Measurements from ENCODE around the gene GAP43. TPM values are rescaled to one million over a fixed set of nuclear protein-coding genes. Genes with fewer than 3 reads are reported as not detected.

The GAP43 gene
- total and polyA plus RNA-seq, 7 experiments from 2014 or later = not detected

DNA sequence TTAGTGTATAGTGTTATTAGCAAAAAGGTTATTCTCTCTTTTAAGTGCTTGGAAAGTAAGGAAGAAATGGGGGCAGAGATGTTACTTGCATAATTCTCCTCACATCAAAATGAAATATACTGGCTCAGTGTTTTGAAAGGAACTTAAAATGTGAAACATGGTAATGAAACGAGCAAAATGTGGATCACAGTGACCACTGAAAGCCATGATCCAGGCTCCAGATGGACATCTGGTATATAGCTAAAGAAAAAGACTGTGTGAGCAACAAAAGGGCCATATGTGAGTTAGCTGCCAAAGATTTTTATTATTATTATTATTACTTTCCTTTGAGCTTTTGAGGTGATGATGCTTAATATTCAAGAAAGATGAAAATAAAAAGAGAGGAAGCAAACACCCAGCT lies 89.6 kb downstream of the GAP43 start:
- Mint-ChIP-seq H3K9me3 (no peaks in the 10 kb centered on the region), H3K4me3 (no peak overlapping the region), H3K27me3 (peaks cover 12 to 48% (median 19%) of the 10 kb centered on the region in 5 donors), H3K27ac (no peak overlapping the region), H3K36me3 (no peaks in the 10 kb centered on the region), H3K4me1 (no peaks in the 10 kb centered on the region)
- POLR2A ChIA-PET = no interaction called here
- Histone ChIP-seq H3K4me3 (ENCODE audit: low read length) (no peak overlapping the region), H3K36me3 (ENCODE audit: control insufficient read depth in 2 of 3, insufficient read depth in 3 of 3, low read length in 3 of 3) (no peaks in the 10 kb centered on the region), H3K27me3 (ENCODE audit: control insufficient read depth in 2 of 2, insufficient read depth in 2 of 2, low read length in 2 of 2) (no peaks in the 10 kb centered on the region), H3K9me3 (ENCODE audit: control insufficient read depth in 2 of 3, low read length in 3 of 3) (no peaks in the 10 kb centered on the region), H3K4me1 (ENCODE audit: control insufficient read depth in 2 of 2, insufficient read depth in 2 of 2, low read length in 2 of 2) (no peaks in the 10 kb centered on the region), H3K27ac (ENCODE audit: low read depth, low read length) (no peak overlapping the region)
- intact Hi-C loops (cut with micrococcal nuclease) = no loop called here
- ATAC-seq = no peak
- no peak for DNase-seq
- CTCF ChIA-PET = interaction anchor here (0.5 kb wide), 1 partner anchor 17 kb away, joined by 3 read pairs; no protein-coding TSS in a partner anchor

DNA sequence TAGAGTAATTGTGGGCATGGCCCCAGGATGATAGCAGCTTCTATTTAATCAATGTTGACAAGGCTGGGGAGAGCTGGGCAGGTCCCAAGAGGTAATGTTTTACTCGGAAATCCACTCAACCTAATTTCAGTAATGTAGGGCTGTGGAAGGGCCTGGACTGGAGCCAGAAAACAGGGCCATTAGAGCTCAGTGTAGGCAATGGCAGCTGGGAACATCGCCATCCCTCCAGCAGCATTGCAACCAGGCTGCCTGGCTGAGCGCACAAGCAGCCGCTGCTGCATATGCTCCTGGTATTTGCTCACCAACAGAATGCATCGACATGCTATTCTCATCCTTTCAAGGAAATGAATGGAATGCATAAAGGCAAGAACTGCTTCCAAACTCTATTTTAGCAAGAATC lies 90.0 kb downstream of the GAP43 start:
- H3K27me3 Mint-ChIP-seq = peaks cover 9 to 46% (median 23%) of the 10 kb centered on the region in 5 donors
- Histone ChIP-seq H3K4me3 (ENCODE audit: low read length) (no peak overlapping the region), H3K36me3 (ENCODE audit: control insufficient read depth in 2 of 3, insufficient read depth in 3 of 3, low read length in 3 of 3) (no peaks in the 10 kb centered on the region), H3K9me3 (ENCODE audit: control insufficient read depth in 2 of 3, low read length in 3 of 3) (no peaks in the 10 kb centered on the region), H3K27me3 (ENCODE audit: control insufficient read depth in 2 of 2, insufficient read depth in 2 of 2, low read length in 2 of 2) (no peaks in the 10 kb centered on the region), H3K4me1 (ENCODE audit: control insufficient read depth in 2 of 2, insufficient read depth in 2 of 2, low read length in 2 of 2) (no peaks in the 10 kb centered on the region), H3K27ac (ENCODE audit: low read depth, low read length) (no peak overlapping the region)
- H3K9me3 Mint-ChIP-seq = no peaks in the 10 kb centered on the region
- H3K4me1 Mint-ChIP-seq = no peaks in the 10 kb centered on the region
- H3K27ac Mint-ChIP-seq = no peak overlapping the region
- no peak overlapping the region for H3K4me3 Mint-ChIP-seq
- no peak for ATAC-seq
- ChIA-PET POLR2A (no interaction called here), CTCF (interaction anchor here (0.5 kb wide), 1 partner anchor 17 kb away, joined by 3 read pairs; no protein-coding TSS in a partner anchor)
- DNase-seq = no peak
- intact Hi-C loops (cut with micrococcal nuclease) = no loop called here
- H3K36me3 Mint-ChIP-seq = no peaks in the 10 kb centered on the region

GRCh38 chr3:115715241-115715745 lies 92.0 kb downstream of the GAP43 start:
- no peaks in the 10 kb centered on the region for H3K36me3 ChIP-seq (ENCODE audit: control insufficient read depth in 2 of 3, insufficient read depth in 3 of 3, low read length in 3 of 3)
- Mint-ChIP-seq H3K4me3 (no peak overlapping the region), H3K4me1 (no peaks in the 10 kb centered on the region), H3K27me3 (peaks cover 12 to 41% (median 36%) of the 10 kb centered on the region in 5 donors), H3K36me3 (no peaks in the 10 kb centered on the region), H3K9me3 (no peaks in the 10 kb centered on the region), H3K27ac (no peak overlapping the region)
- H3K27ac ChIP-seq (ENCODE audit: low read depth, low read length) = no peak overlapping the region
- DNase-seq = no peak
- no peaks in the 10 kb centered on the region for H3K27me3 ChIP-seq (ENCODE audit: control insufficient read depth in 2 of 2, insufficient read depth in 2 of 2, low read length in 2 of 2)
- no peaks in the 10 kb centered on the region for H3K9me3 ChIP-seq (ENCODE audit: control insufficient read depth in 2 of 3, low read length in 3 of 3)
- ChIA-PET POLR2A (no interaction called here), CTCF (interaction anchor here (0.6 kb wide), 1 partner anchor 88 kb away, joined by 3 read pairs; no protein-coding TSS in a partner anchor)
- intact Hi-C loops (cut with micrococcal nuclease) = no loop called here
- H3K4me1 ChIP-seq (ENCODE audit: control insufficient read depth in 2 of 2, insufficient read depth in 2 of 2, low read length in 2 of 2) = no peaks in the 10 kb centered on the region
- no peak overlapping the region for H3K4me3 ChIP-seq (ENCODE audit: low read length)
- ATAC-seq = no peak

DNA sequence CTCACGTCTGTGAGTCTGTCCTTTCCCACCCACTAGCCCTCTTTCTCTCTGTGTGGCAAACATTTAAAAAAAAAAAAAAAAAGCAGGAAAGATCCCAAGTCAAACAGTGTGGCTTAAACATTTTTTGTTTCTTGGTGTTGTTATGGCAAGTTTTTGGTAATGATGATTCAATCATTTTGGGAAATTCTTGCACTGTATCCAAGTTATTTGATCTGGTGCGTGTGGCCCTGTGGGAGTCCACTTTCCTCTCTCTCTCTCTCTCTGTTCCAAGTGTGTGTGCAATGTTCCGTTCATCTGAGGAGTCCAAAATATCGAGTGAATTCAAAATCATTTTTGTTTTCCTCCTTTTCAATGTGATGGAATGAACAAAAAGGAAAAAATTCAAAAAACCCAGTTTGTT lies 97.7 kb downstream of the GAP43 start:
- intact Hi-C loops (cut with micrococcal nuclease) = no loop called here
- no peaks in the 10 kb centered on the region for H3K9me3 Mint-ChIP-seq
- CTCF ChIA-PET = no interaction called here

GRCh38 chr3:115725800-115726199 lies 102.5 kb downstream of the GAP43 start:
- ChIA-PET POLR2A (no interaction called here), CTCF (interaction anchor here (0.7 kb wide), 1 partner anchor 917 kb away, joined by 3 read pairs; no protein-coding TSS in a partner anchor)
- intact Hi-C loops (cut with micrococcal nuclease) = no loop called here
- H3K9me3 Mint-ChIP-seq = no peaks in the 10 kb centered on the region
- no peak overlapping the region for H3K4me3 Mint-ChIP-seq
- no peak overlapping the region for H3K27ac Mint-ChIP-seq
- H3K27me3 ChIP-seq (ENCODE audit: control insufficient read depth in 2 of 2, insufficient read depth in 2 of 2, low read length in 2 of 2) = no peaks in the 10 kb centered on the region
- H3K27me3 Mint-ChIP-seq = peaks cover 0 to 13% (median 9%) of the 10 kb centered on the region in 5 donors
- DNase-seq = no peak
- no peak overlapping the region for H3K4me3 ChIP-seq (ENCODE audit: low read length)
- no peak for ATAC-seq
- no peaks in the 10 kb centered on the region for H3K36me3 ChIP-seq (ENCODE audit: control insufficient read depth in 2 of 3, insufficient read depth in 3 of 3, low read length in 3 of 3)
- no peaks in the 10 kb centered on the region for H3K36me3 Mint-ChIP-seq
- no peak overlapping the region for H3K27ac ChIP-seq (ENCODE audit: low read depth, low read length)
- H3K4me1 Mint-ChIP-seq = no peaks in the 10 kb centered on the region
- H3K9me3 ChIP-seq (ENCODE audit: control insufficient read depth in 2 of 3, low read length in 3 of 3) = no peaks in the 10 kb centered on the region
- H3K4me1 ChIP-seq (ENCODE audit: control insufficient read depth in 2 of 2, insufficient read depth in 2 of 2, low read length in 2 of 2) = no peaks in the 10 kb centered on the region

More for the DNA sequence above, 97.7 kb downstream of the GAP43 start:
- POLR2A ChIA-PET = no interaction called here
- no peaks in the 10 kb centered on the region for H3K9me3 ChIP-seq (ENCODE audit: control insufficient read depth in 2 of 3, low read length in 3 of 3)
- H3K4me3 Mint-ChIP-seq = no peak overlapping the region
- no peak for ATAC-seq
- H3K4me1 ChIP-seq (ENCODE audit: control insufficient read depth in 2 of 2, insufficient read depth in 2 of 2, low read length in 2 of 2) = no peaks in the 10 kb centered on the region
- DNase-seq = no peak
- no peak overlapping the region for H3K4me3 ChIP-seq (ENCODE audit: low read length)
- H3K27me3 Mint-ChIP-seq = peaks cover 0 to 33% (median 24%) of the 10 kb centered on the region in 5 donors
- no peak overlapping the region for H3K27ac Mint-ChIP-seq
- H3K36me3 ChIP-seq (ENCODE audit: control insufficient read depth in 2 of 3, insufficient read depth in 3 of 3, low read length in 3 of 3) = no peaks in the 10 kb centered on the region
- H3K36me3 Mint-ChIP-seq = no peaks in the 10 kb centered on the region
- H3K4me1 Mint-ChIP-seq = no peaks in the 10 kb centered on the region
- no peak overlapping the region for H3K27ac ChIP-seq (ENCODE audit: low read depth, low read length)
- H3K27me3 ChIP-seq (ENCODE audit: control insufficient read depth in 2 of 2, insufficient read depth in 2 of 2, low read length in 2 of 2) = no peaks in the 10 kb centered on the region

DNA sequence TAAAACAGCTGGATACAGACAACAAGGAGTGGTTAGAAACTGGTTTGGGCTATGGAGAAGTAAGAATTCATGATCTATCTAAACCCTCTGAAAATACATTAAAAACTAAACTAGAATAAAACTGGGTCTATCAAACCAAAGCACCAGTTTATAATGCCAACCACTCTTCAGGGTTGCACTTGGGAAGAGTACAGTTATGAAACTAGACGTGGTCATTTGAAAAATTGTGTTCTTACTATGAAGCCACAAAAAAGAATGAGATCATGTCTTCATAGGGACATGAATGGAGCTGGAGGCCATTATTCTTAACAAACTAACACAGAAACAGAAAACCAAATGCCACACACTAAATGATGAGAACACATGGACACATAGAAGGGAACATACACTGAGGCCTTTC lies 103.8 kb downstream of the GAP43 start:
- peaks cover 0 to 4% (median 0%) of the 10 kb centered on the region in 11 donors for H3K9me3 Mint-ChIP-seq
- intact Hi-C loops (cut with micrococcal nuclease) = no loop called here
- peaks cover 0 to 10% (median 0%) of the 10 kb centered on the region in 5 donors for H3K27me3 Mint-ChIP-seq
- no peaks in the 10 kb centered on the region for H3K36me3 ChIP-seq (ENCODE audit: control insufficient read depth in 2 of 3, insufficient read depth in 3 of 3, low read length in 3 of 3)
- no peaks in the 10 kb centered on the region for H3K9me3 ChIP-seq (ENCODE audit: control insufficient read depth in 2 of 3, low read length in 3 of 3)
- H3K36me3 Mint-ChIP-seq = no peaks in the 10 kb centered on the region
- CTCF ChIA-PET = no interaction called here
- no peak for DNase-seq
- H3K27ac Mint-ChIP-seq = peak overlapping the region in 1 of 9 donors; percentile 80
- no peaks in the 10 kb centered on the region for H3K4me1 ChIP-seq (ENCODE audit: control insufficient read depth in 2 of 2, insufficient read depth in 2 of 2, low read length in 2 of 2)
- no peak overlapping the region for H3K27ac ChIP-seq (ENCODE audit: low read depth, low read length)
- POLR2A ChIA-PET = no interaction called here
- H3K4me1 Mint-ChIP-seq = no peaks in the 10 kb centered on the region
- no peak for ATAC-seq
- H3K27me3 ChIP-seq (ENCODE audit: control insufficient read depth in 2 of 2, insufficient read depth in 2 of 2, low read length in 2 of 2) = no peaks in the 10 kb centered on the region
- H3K4me3 ChIP-seq (ENCODE audit: low read length) = no peak overlapping the region
- H3K4me3 Mint-ChIP-seq = no peak overlapping the region

GRCh38 chr3:115728013-115728412 lies 104.7 kb downstream of the GAP43 start:
- Mint-ChIP-seq H3K4me1 (no peaks in the 10 kb centered on the region), H3K4me3 (no peak overlapping the region), H3K27me3 (peaks cover 0 to 7% (median 0%) of the 10 kb centered on the region in 5 donors), H3K9me3 (peaks cover 0 to 4% (median 0%) of the 10 kb centered on the region in 11 donors), H3K36me3 (no peaks in the 10 kb centered on the region), H3K27ac (no peak overlapping the region)
- H3K4me3 ChIP-seq (ENCODE audit: low read length) = no peak overlapping the region
- no peaks in the 10 kb centered on the region for H3K4me1 ChIP-seq (ENCODE audit: control insufficient read depth in 2 of 2, insufficient read depth in 2 of 2, low read length in 2 of 2)
- POLR2A ChIA-PET = no interaction called here
- H3K27me3 ChIP-seq (ENCODE audit: control insufficient read depth in 2 of 2, insufficient read depth in 2 of 2, low read length in 2 of 2) = no peaks in the 10 kb centered on the region
- DNase-seq (no peak), ATAC-seq (no peak)
- no peaks in the 10 kb centered on the region for H3K9me3 ChIP-seq (ENCODE audit: control insufficient read depth in 2 of 3, low read length in 3 of 3)
- no peaks in the 10 kb centered on the region for H3K36me3 ChIP-seq (ENCODE audit: control insufficient read depth in 2 of 3, insufficient read depth in 3 of 3, low read length in 3 of 3)
- H3K27ac ChIP-seq (ENCODE audit: low read depth, low read length) = no peak overlapping the region
- CTCF ChIA-PET = no interaction called here
- intact Hi-C loops (cut with micrococcal nuclease) = no loop called here

Measured in naive thymus-derived CD4-positive, alpha-beta T cell (primary cell).